Cerebellar cortex (tissue), 1 donor: ENCODE measurements around the gene CDK10.
A peak's percentile ranks its signal among the peaks of the same experiment; 100 is the strongest.

ENCODE experiments used
- DNase-seq: peaks from one replicate; pipeline ENCODE4 v3.0.0-alpha.2; 2015; ENCODE audit warnings: low spot score

CDK10 gene

GRCh38 chr16:89716493-89716892 is 30.0 kb downstream of the CDK10 start:
- DNase-seq = no peak

- no peak for DNase-seq
These were observed 30.6 kb downstream of the CDK10 start for GRCh38 chr16:89716916-89717687.

- DNase-seq = no peak
These were observed 31.4 kb downstream of the CDK10 start for GRCh38 chr16:89717688-89718505.

- DNase-seq = peak; percentile 30
These were observed 34.0 kb downstream of the CDK10 start for GRCh38 chr16:89720551-89720812.

- DNase-seq = peak; percentile 58
These were observed 34.5 kb downstream of the CDK10 start, which contains the start of the genes VPS9D1 and ZNF276 for GRCh38 chr16:89720813-89721545. TSS of gene VPS9D1 (minus strand) at chr16:89720898. CDS start at chr16:89720861, 37 bp downstream. TSS of gene ZNF276 (plus strand) at chr16:89721537. CDS start at chr16:89721641, 104 bp downstream.

GRCh38 chr16:89721546-89722391 is 35.3 kb downstream of the CDK10 start:
- DNase-seq = no peak

GRCh38 chr16:89722392-89723278 is 36.1 kb downstream of the CDK10 start:
- DNase-seq = no peak

- DNase-seq = peak; percentile 23
These were observed 37.1 kb downstream of the CDK10 start for GRCh38 chr16:89723279-89724250.

- DNase-seq = no peak
These were observed 41.1 kb downstream of the CDK10 start for GRCh38 chr16:89727406-89728120.

- no peak for DNase-seq
These were observed 42.8 kb downstream of the CDK10 start for GRCh38 chr16:89729293-89729692.

- DNase-seq = no peak
These were observed 43.5 kb downstream of the CDK10 start for GRCh38 chr16:89729863-89730593.

GRCh38 chr16:89730610-89731234 is 44.2 kb downstream of the CDK10 start:
- DNase-seq = no peak

- no peak for DNase-seq
These were observed 45.8 kb downstream of the CDK10 start for GRCh38 chr16:89732142-89732917.

GRCh38 chr16:89732918-89733242 is 46.4 kb downstream of the CDK10 start:
- no peak for DNase-seq

- no peak for DNase-seq
These were observed 46.8 kb downstream of the CDK10 start for GRCh38 chr16:89733322-89733721.

GRCh38 chr16:89733792-89734191 is 47.3 kb downstream of the CDK10 start:
- no peak for DNase-seq

GRCh38 chr16:89736554-89736953 is 50.1 kb downstream of the CDK10 start:
- no peak for DNase-seq
